SU-DHL-6 (cell line): ENCODE data around the gene ARHGEF28.
A peak's percentile ranks its signal among the peaks of the same experiment; 100 is the strongest.

Experiments
- H2AFZ ChIP-seq: fragments of 200-600 bp; sonication (generic); 2 replicates; pipeline ENCODE4 v1.6.1; 2014; ENCODE audit warnings: low read depth, mild to moderate bottlenecking, moderate library complexity, mixed read lengths, antibody characterized with exemption, low read length; ENCODE audit not compliant: severe bottlenecking
- H3F3A ChIP-seq: fragments of 200-600 bp; shearing (Covaris generic); 2 replicates; pipeline ENCODE4 v1.6.0; 2016; ENCODE audit warnings: antibody characterized with exemption, mild to moderate bottlenecking; ENCODE audit not compliant: insufficient read depth
- H3K27ac ChIP-seq: fragments of 200-600 bp; sonication (generic); 2 replicates; pipeline ENCODE4 v1.5.1; 2016; ENCODE audit warnings: low read depth, mild to moderate bottlenecking, low read length, moderate library complexity, mixed read lengths
- H3K27me3 ChIP-seq: fragments of 200-600 bp; sonication (generic), shearing (Covaris generic); 2 replicates; pipeline ENCODE4 v1.6.0; 2014; ENCODE audit warnings: mild to moderate bottlenecking, low read length
- H3K36me3 ChIP-seq: fragments of 200-600 bp; sonication (generic); 2 replicates; pipeline ENCODE4 v1.6.1; 2014; ENCODE audit warnings: mild to moderate bottlenecking, low read length, mixed read lengths
- H3K4me2 ChIP-seq: fragments of 300-600, 200-600 bp; shearing (Covaris generic), sonication (generic); 2 replicates; pipeline ENCODE4 v1.6.0; 2014; ENCODE audit warnings: low read length, low read depth, mild to moderate bottlenecking; ENCODE audit not compliant: poor library complexity, severe bottlenecking
- H3K4me3 ChIP-seq: fragments of 200-600 bp; sonication (generic); 2 replicates; pipeline ENCODE4 v1.5.1; 2014; ENCODE audit warnings: antibody characterized with exemption, low read length, mild to moderate bottlenecking, mixed read lengths; ENCODE audit not compliant: insufficient read depth, poor library complexity, severe bottlenecking
- H3K79me2 ChIP-seq: fragments of 200-600 bp; sonication (generic); 2 replicates; pipeline ENCODE4 v1.6.1; 2014; ENCODE audit warnings: mild to moderate bottlenecking, low read length, moderate library complexity; ENCODE audit not compliant: insufficient read depth
- H3K9ac ChIP-seq: fragments of 200-600 bp; sonication (generic); 2 replicates; pipeline ENCODE4 v1.7.0; 2014; ENCODE audit warnings: mild to moderate bottlenecking, low read length
- H3K9me2 ChIP-seq: fragments of 200-600 bp; sonication (generic); replicated peaks from 2 replicates; pipeline ENCODE4 v1.6.1; 2014; ENCODE audit warnings: low read length; ENCODE audit not compliant: insufficient read depth
- H3K9me3 ChIP-seq: fragments of 200-600 bp; sonication (generic); 2 replicates; pipeline ENCODE4 v1.6.1; 2014; ENCODE audit warnings: low read length, mixed read lengths; ENCODE audit not compliant: insufficient read depth
- H4K20me1 ChIP-seq: fragments of 200-600 bp; sonication (generic); 2 replicates; pipeline ENCODE4 v1.6.1; 2014; ENCODE audit warnings: low read depth, mild to moderate bottlenecking, antibody characterized with exemption, low read length, moderate library complexity, mixed read lengths
- CTCF ChIP-seq: fragments of 200-600 bp; sonication (generic); IDR thresholded peaks from one replicate; pipeline ENCODE4 v1.5.1; 2017; ENCODE audit warnings: antibody characterized with exemption, mild to moderate bottlenecking, low read length, moderate library complexity; ENCODE audit not compliant: insufficient read depth, poor library complexity, severe bottlenecking
- EZH2phosphoT487 ChIP-seq: fragments of 200-600 bp; sonication (generic), shearing (Covaris generic); conservative IDR thresholded peaks from 2 replicates; pipeline ENCODE4 v1.6.1; 2018; ENCODE audit warnings: mild to moderate bottlenecking, antibody characterized with exemption, low read length, moderate library complexity, mixed read lengths

ARHGEF28 gene

DNA sequence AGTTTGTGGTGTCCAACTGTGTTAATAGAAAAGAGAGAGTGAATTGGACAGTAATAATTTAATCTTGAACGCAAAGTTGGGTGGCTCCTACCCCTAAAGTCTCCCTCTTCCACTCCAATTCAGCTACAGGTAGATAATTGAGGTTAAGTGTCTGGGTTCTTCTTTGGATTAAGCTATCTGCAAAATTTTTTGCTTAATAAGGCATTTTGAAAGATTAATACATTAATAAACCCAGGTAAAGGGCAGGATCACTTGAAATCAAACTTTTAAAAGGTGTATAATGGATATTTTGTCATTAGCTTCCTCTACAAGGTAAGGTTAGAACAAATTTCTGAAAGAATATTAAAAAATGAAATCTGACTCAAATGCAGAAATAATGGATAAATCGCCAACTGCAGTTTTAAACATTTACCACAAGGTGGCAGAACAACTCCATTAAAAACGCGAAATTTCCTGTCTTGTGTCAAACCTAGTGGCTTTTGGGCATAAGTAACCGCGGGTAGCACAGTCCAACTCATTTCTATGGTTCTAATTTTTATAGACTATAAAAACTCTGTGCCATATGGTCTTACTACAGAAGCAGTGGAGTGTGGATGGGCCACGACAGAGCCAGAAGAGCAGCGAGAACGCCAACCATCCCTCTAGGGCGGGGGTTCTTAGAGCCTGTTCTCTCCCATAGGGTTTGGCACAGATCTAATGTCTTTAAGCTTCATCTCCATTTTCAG, 276.5 kb downstream of the ARHGEF28 start:
- TF ChIP-seq CTCF (peak; percentile 65), EZH2phosphoT487 (no peak)
- no peaks in the 10 kb centered on the region for H3F3A ChIP-seq
- no peaks in the 10 kb centered on the region for H3K9me2 ChIP-seq
- H3K36me3 ChIP-seq, result no peaks in the 10 kb centered on the region
- no peak overlapping the region for H3K4me3 ChIP-seq
- H4K20me1 ChIP-seq, result no peaks in the 10 kb centered on the region
- no peak overlapping the region for H2AFZ ChIP-seq
- H3K9me3 ChIP-seq, result no peaks in the 10 kb centered on the region
- no peak overlapping the region for H3K9ac ChIP-seq
- no peaks in the 10 kb centered on the region for H3K79me2 ChIP-seq
- H3K4me2 ChIP-seq, result no peak overlapping the region
- H3K27me3 ChIP-seq, result no peaks in the 10 kb centered on the region
- H3K27ac ChIP-seq, result no peak overlapping the region

- H3K27me3 ChIP-seq, result no peaks in the 10 kb centered on the region
- H3K79me2 ChIP-seq, result no peaks in the 10 kb centered on the region
- no peaks in the 10 kb centered on the region for H3K36me3 ChIP-seq
- H3K27ac ChIP-seq, result no peak overlapping the region
- no peaks in the 10 kb centered on the region for H3F3A ChIP-seq
- no peaks in the 10 kb centered on the region for H3K9me2 ChIP-seq
- no peak for TF ChIP-seq EZH2phosphoT487
- no peak for TF ChIP-seq CTCF
- no peak overlapping the region for H3K4me3 ChIP-seq
- no peak overlapping the region for H3K4me2 ChIP-seq
- no peak overlapping the region for H3K9ac ChIP-seq
- no peaks in the 10 kb centered on the region for H3K9me3 ChIP-seq
- H2AFZ ChIP-seq, result no peak overlapping the region
- no peaks in the 10 kb centered on the region for H4K20me1 ChIP-seq
Measured at GRCh38 chr5:73903169-73903568, 277.2 kb downstream of the ARHGEF28 start.

DNA sequence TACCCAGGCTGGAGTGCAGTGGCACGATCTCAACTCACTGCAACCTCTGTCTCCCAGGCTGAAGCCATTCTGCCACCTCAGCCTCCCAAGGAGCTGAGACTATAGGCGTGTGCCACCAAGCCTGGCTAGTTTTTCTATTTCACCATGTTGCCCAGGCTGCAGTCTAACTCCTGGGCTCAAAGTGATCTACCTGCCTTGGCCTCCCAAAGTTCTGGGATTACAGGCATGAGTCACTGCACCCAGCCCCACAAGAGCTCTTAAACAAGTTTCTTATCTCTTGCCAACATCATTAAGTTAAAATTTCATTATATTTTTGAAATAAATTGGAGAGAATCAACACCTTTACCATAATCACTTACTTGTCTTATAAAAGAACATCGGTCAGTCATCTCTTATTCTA, 280.3 kb downstream of the ARHGEF28 start:
- no peak overlapping the region for H3K27ac ChIP-seq
- no peaks in the 10 kb centered on the region for H3K27me3 ChIP-seq

More for the DNA sequence above, 280.3 kb downstream of the ARHGEF28 start:
- no peaks in the 10 kb centered on the region for H3K9me2 ChIP-seq
- no peaks in the 10 kb centered on the region for H3K9me3 ChIP-seq
- no peak overlapping the region for H2AFZ ChIP-seq
- TF ChIP-seq EZH2phosphoT487 (no peak), CTCF (no peak)
- no peaks in the 10 kb centered on the region for H4K20me1 ChIP-seq
- no peaks in the 10 kb centered on the region for H3K36me3 ChIP-seq
- no peaks in the 10 kb centered on the region for H3F3A ChIP-seq
- no peak overlapping the region for H3K4me2 ChIP-seq
- H3K4me3 ChIP-seq, result no peak overlapping the region
- H3K79me2 ChIP-seq, result no peaks in the 10 kb centered on the region
- H3K9ac ChIP-seq, result no peak overlapping the region
